Neuron (in vitro differentiated cells): ENCODE data around the gene RAX2.

ENCODE experiments used
- H2AFZ ChIP-seq: one replicate; pipeline ENCODE4 v1.6.1; 2013; ENCODE audit warnings: low read depth, mild to moderate bottlenecking, inconsistent platforms, low read length, moderate library complexity
- H3K27me3 ChIP-seq: one replicate; pipeline ENCODE4 v1.6.1; 2013; ENCODE audit warnings: low read length; ENCODE audit not compliant: insufficient read depth
- H3K36me3 ChIP-seq: one replicate; pipeline ENCODE4 v1.6.1; 2013; ENCODE audit warnings: low read length; ENCODE audit not compliant: insufficient read depth
- H3K4me1 ChIP-seq: one replicate; pipeline ENCODE4 v1.6.1; 2013; ENCODE audit warnings: low read length; ENCODE audit not compliant: insufficient read depth
- H3K4me3 ChIP-seq: 2 replicates; pipeline ENCODE4 v1.5.1; 2013; ENCODE audit warnings: mild to moderate bottlenecking, low read length, moderate library complexity
- H3K9me3 ChIP-seq: one replicate; pipeline ENCODE4 v1.6.1; 2013; ENCODE audit warnings: low read length

The RAX2 gene

DNA sequence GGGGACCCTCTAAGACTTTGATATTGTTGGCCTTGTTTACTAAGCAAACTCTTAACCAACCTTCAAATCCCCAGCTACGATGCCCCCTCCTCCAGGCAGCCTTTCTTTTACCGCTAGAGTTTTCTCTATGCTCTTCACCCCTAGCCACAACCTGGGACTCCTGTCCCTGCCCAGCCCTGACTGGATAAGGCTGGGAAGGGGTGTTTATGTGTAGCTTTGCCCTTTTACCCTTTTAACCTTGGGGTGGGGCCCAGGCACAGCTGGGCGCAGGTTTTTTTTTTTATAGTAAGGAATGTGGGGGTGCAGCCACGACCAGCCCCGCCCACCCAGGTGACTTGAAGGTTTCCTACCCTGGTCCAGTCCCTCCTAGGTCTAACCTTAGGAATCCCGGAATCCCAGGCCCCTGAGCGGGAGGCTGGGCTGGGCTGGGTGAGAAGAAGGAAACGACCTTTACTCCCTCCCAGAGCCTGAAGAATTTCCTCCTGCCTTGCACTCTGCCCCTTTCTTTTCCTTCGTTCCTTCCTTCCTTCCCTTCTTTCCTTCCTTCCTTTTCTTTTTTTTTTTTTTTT is 51.6 kb downstream of the RAX2 start:
- no peaks in the 10 kb centered on the region for H3K9me3 ChIP-seq
- no peaks in the 10 kb centered on the region for H3K4me1 ChIP-seq
- no peak overlapping the region for H2AFZ ChIP-seq
- H3K27me3 ChIP-seq: peaks cover 18% of the 10 kb centered on the region
- no peak overlapping the region for H3K4me3 ChIP-seq
- no peaks in the 10 kb centered on the region for H3K36me3 ChIP-seq

DNA sequence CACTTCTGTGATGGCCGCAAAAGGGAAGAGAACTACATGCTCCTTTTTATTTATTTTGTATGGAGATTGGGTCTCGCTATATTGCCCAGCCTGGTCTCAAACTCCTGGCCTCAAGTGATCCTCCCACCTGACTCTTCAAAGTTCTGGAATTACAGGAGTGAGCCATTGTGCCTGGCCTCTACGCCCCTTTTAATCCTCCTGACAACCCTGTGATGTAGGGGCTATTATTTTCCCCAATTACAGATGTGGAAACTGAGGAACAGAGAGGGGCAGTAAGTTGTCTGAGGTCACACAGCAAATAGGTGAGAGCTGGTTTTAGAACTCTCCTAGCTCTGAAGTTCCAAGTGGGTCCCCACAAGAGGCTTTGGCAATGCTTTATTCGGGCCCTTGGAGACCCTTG is 52.2 kb downstream of the RAX2 start:
- no peaks in the 10 kb centered on the region for H3K9me3 ChIP-seq
- no peak overlapping the region for H3K4me3 ChIP-seq
- H2AFZ ChIP-seq: no peak overlapping the region
- H3K4me1 ChIP-seq: no peaks in the 10 kb centered on the region
- peaks cover 18% of the 10 kb centered on the region for H3K27me3 ChIP-seq
- no peaks in the 10 kb centered on the region for H3K36me3 ChIP-seq
